ENCODE data around the gene PDE10A.
"Not testable (repeated sequence)": the region's sequence is repeated elsewhere in the genome, so short reads cannot be mapped to it uniquely, and the experiment has no call there.

Gene PDE10A

DNA sequence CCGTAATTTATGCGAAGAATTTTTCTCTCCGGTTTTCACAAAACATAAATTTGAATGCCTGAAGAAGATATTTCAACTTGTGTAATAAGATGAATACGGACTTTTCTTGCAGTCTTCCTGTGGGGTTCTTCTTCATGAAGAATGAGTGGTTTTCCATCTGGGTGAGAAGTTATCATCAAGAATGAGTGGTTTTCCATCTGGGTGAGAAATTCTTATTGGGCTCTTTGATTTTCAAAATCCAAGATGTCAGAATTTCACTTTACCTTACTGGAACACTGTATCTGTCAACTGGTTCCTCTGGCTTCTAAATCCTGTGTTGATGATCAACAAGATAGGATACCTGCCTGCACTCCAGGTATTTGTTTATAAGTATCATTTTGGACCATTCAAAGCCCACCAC is 193.6 kb downstream of the PDE10A start:
- DNase-seq (ENCODE audit: low spot score) = no peak

GRCh38 chr6:165468340-165469235 is 194.5 kb downstream of the PDE10A start:
- no peak for DNase-seq (ENCODE audit: low spot score)

DNA sequence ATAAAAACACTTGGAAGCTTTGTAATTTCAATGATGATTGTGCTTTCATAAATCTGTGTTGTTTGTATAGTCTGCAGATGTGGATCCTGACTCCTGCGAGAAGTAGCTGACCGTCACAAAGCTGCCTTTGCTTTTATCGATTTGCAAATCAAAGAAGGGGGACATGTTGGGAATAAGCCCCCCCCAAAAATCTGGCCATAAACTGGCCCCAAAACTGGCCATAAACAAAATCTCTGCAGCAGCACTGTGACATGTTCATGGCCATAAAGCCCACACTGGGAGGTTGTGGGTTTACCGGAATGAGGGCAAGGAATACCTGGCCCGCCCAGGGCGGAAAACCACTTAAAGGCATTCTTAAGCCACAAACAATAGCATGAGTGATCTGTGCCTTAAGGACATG is 199.5 kb downstream of the PDE10A start:
- not testable (repeated sequence) for DNase-seq (ENCODE audit: low spot score)

DNA sequence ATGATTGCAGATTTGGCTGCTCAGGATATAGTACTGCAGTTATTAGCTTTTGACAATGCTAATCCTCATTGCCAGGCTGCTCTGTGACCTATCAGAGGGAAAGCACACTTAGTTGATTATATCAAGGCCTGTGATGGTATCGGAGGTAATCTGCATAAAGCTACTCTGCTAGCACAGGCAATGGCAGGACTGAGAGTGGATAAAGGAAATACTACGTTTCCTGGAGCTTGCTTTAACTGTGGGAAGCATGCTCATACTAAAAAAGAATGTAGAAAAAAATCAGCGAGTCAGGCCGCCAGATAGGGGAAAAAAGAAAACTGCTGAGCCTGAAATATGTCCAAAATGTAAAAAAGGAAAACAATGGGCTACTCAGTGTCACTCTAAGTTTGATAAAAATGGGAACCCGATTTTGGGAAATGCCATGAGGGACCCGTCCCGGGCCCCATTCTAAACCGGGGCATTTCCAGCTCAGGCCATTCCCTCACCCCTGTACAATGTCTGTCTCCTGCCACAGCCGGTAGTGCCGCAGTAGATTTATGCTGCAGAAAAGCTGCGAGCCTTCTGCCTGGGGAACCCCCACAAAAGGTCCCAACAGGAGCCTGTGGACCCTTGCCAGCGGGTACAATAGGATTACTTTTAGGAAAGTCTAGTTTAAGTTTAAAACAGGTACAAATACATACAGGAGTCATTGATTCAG is 203.3 kb downstream of the PDE10A start:
- not testable (repeated sequence) for DNase-seq (ENCODE audit: low spot score)

DNA sequence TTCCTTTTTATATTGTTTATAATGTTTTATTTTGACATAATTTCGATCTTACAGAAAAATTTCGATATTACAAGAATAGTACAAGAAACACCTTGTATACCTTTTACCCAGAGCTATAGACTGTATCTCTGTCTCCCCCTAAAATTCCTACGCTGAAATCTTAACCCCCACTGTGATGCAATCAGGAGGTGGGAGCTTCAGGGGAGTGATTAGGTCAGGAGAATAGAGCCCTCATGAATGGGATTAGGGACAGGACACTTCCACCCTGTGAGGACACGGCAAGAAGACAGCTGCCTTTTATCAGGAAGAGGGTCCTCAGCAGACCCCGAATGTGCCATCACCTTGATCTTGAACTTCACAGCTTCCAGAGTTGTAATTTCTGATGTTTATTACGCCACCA is 204.9 kb downstream of the PDE10A start:
- DNase-seq (ENCODE audit: low spot score) = no peak

DNA sequence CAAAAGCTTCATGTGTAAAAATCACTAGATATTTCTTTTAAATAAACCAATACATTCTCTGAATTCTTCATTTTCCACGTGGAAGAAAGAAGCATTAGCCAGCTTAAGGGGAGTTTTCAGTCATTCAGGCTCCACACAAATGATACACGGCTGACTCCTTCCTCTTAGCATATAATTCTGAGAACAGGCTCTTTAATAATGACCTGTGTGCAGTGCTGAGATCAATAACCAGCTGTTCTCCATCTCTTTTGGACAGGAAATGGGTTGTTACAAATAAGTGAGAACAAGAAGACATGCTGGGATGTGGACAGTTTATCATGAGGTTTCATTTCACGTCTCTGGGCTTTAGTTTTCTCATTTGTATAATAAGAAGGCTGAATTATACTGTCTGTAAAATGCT is 206.8 kb downstream of the PDE10A start:
- DNase-seq (ENCODE audit: low spot score) = no peak

DNA sequence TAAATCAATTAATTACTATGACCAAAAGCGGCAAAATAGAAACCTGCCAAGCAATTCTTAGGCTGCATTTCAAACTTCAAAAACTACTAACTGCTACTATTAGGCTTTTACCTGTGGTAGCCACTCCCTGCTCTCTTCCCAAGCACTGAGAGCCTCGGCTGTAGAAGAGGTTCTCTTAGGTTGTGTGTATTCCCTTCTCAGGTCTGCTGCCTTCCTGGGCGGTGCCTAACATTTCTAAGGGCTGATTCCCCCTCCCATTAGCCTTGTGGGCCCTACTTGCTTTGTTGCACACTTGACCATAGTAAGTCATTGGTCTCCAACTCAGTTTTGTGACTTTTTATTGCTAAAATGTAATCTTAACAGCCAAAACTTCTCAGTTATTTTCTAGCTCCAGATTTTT is 207.6 kb downstream of the PDE10A start:
- no peak for DNase-seq (ENCODE audit: low spot score)

DNA sequence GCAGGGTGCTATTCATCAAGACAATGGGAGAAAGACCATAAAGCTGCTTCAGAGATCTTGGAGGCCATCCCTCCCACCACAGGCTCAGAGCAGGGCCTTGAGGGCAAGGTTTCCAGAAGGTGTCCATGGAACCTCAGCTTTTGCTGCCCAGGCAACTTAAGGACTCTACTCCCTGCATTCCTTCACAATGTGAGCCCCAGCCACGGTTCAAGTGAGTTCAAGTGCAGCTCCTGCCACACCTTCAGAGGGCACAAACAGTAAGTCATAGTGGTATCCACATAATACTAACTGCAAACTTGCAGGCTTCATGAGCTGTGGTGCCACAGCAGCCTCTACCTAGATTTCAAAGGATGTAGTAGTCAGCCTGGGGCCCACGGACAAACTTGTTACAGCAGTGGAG is 209.6 kb downstream of the PDE10A start:
- no peak for DNase-seq (ENCODE audit: low spot score)

DNA sequence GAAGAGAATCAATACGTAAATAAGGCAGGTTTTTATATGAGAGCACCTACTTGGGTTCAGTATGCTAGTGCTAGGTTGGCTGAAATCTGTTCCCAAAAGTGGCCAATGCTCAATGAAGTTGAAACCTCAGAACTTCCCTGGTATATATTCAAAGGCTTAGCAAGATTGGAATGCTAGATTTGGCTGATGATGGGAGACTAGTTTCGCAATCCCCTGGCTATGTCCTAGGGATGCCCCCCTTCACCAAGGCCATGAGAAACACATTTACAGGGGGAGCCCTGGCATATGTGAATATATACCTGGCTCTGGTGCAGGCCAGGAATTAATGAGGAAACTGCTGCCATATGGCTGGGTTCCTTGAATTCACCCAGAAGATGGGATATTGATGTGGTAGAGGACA is 211.2 kb downstream of the PDE10A start:
- DNase-seq (ENCODE audit: low spot score) = no peak

- DNase-seq (ENCODE audit: low spot score) = no peak
Observed at GRCh38 chr6:165448210-165448609, 214.8 kb downstream of the PDE10A start.

DNA sequence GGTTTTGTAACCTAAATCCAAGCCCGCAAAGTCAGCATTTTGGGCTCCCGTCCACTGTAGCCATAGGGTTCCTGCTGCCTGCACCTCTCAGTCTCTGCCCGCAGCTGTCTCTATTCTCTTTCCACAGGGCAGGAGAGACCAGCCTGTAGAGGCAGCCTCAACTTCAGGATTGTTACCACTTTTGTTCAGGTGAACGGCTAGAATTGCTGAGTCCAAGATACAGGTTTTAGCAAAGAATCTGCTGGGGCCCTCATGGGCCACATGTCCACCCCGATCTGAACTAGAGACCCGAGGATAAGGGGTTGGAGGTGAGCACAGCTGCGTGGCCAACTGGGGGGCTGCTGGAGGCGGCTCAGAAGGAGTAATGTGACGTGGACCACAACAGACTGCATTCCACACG is 215.9 kb downstream of the PDE10A start:
- DNase-seq (ENCODE audit: low spot score) = no peak

- DNase-seq (ENCODE audit: low spot score) = no peak
Observed at GRCh38 chr6:165446331-165446730, 216.7 kb downstream of the PDE10A start.

DNA sequence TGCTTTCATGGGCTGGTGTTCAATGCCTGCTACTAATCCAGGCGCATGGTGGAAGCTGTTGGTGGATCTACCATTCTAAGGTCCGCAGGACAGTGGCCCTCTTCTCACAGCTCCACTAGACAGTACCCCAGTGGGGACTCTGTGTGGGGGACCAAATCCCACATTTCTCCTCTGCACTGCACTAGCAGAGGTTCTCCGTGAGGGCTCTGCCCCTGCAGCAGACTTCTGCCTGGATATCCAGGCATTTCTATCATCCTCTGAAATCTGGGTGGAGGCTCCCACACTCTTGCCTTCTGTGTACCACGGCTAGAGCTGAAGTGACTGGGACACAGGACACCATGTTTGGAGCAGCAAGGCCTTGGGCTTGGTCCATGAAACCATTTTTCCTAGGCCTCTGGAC is 219.6 kb downstream of the PDE10A start:
- DNase-seq (ENCODE audit: low spot score) = no peak

DNA sequence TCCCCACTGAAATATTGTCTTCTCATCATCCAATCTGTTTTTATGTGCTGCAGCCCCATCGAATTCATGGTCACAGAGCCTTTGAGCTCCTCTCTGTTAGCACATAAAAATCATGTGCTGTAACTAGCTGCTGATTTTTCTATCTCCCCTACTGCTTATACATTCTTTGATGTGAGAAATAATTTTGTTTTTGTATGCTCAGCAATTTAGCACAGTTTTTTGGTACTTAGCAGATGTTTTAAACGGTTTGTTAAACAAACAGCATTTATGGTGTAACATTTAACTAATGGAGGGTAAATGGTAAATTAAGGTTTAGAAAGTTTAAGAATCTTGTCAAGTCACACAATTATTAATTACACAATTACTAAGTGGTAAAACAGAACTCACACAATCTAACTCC is 221.9 kb downstream of the PDE10A start:
- DNase-seq (ENCODE audit: low spot score) = no peak

DNA sequence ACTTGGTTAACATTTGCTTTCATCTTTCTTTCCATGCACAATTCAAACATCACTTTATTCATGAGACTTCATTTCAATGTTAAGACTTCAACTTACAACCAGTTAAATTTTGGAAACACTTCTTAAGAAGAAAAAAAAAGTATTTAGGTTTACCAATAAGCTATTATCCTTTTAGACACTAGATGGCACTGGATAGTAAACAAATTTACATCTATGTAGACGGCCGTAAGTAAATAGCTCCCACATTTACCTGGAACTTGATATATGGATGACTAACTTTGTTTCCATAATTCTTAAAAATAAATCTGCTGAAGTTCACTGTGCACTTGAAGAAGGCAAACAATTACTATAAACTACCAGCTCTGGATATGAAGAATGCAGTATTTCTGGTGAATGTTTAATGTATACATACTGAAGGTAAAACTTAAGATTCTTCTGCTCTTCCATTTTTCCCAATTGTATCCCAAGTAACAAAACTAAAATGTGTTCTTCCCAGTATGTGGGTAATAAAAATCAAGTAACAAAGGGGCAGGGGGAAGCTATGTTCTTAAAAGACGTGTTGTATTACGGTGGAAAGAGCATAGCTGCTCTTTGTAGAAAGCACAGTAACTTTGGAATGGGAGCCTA is 223.0 kb downstream of the PDE10A start:
- no peak for DNase-seq (ENCODE audit: low spot score)

DNA sequence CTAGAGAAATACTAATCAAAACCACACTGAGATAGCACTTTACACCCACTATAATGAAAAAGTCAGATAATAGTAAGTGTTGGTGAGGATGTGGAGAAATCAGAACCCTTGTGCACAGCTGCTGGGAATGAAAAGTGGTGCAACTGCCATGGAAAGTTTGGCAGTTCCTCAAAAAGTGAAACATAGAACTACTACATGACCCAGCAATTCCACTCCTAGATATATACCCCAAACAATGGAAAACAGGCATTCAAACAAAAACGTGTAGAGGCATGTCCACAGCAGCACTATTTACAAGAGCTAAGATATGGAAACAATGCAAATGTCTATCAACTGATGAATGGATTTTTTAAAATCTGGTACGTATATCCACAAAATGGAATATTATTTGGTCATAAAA is 236.1 kb downstream of the PDE10A start:
- DNase-seq (ENCODE audit: low spot score) = no peak

DNA sequence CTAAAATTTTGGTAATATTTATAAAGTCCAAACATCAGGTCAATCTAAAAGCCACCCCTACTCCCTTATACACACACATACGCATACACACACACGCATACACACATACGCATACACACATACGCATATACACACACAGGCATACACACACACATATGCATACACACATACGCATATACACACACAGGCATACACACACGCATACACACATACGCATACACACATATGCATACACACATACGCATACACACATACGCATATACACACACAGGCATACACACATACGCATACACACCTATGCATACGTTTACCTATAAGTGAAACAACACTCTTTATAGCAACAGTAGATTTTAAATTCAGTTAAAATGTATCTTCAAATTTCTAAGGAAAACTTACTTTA is 240.8 kb downstream of the PDE10A start:
- no peak for DNase-seq (ENCODE audit: low spot score)

- no peak for DNase-seq (ENCODE audit: low spot score)
Observed at GRCh38 chr6:165417278-165417865, 245.7 kb downstream of the PDE10A start.

GRCh38 chr6:165404697-165405096 is 258.3 kb downstream of the PDE10A start:
- no peak for DNase-seq (ENCODE audit: low spot score)

DNA sequence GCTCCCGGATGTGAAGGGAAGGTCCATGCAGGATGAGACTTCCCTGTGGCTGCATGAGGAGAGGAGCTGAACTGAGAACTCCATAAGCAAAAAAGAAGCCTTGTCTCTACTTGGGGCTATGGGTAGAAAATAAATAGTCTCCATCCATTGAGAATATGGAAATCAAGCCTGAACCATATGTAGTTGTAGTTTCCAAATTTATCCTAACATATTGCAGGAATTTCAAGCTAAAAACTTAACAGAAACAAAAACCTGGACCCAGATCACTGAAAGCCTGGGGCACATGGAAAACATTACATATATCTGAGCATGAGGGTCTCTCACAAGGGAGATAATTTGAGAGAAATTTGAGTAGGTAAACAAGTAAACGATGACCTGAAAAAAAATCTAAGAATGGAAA is 258.7 kb downstream of the PDE10A start:
- no peak for DNase-seq (ENCODE audit: low spot score)

DNA sequence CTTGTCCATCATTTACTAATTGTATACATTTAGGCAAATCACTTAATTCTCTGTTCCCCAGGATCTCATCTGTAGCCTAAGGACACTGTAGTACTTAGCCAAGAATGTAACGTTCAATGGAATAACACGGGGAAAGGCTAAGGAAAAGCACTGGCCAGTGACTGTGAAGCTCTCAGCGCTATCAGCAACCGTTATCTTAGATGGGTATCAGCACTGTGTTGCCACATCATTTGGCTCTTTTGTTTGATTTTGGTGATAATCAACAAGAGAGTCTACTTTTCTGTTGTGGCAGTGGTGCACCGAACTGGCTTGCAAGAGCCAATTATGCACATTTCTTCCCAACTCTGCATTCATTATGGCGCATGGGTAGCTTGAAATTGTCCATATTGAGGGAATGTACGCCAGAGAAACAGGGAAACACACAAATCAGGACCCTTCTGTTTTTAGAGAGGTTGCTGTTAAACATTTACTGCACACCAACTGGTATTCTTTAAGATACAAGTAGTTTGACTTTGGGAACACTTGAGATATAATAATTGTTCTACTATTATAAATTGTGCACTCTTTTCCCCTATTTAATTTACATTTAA is 259.9 kb downstream of the PDE10A start:
- DNase-seq (ENCODE audit: low spot score) = no peak

DNA sequence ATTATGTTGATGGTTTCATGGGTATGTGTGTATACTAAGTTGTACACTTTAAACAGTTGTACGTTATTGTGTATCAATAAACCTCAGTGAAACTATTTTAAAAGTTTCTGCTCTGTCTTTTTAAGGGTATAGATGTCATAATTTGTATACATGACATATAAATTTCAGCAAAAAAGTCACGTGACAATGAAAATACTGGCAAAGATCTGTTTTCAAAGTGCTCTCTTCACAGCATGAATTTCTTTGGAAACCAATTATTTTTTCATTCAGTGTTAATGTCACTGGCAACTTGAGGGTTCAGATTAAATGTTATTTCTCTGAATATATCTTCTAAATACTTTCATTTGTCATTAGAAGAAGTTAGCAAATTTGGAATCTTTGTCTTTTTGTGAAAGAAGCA is 261.9 kb downstream of the PDE10A start:
- no peak for DNase-seq (ENCODE audit: low spot score)
